Heart left ventricle (tissue), 16 donors: Measurements from ENCODE around the gene MKX. TPM values are rescaled to one million over a fixed set of nuclear protein-coding genes. Genes with fewer than 3 reads are reported as not detected.

Experiments
- ATAC-seq, 4 donors: fragments of 200-7000 bp; cut with Tn5 transposase; one replicate each; pipeline ENCODE4 v1.9.1; 2020 to 2022; ENCODE audit warnings: moderate library complexity in 4 of 4, mild to moderate bottlenecking in 3 of 4, moderate number of reproducible peaks in 1 of 4
- DNase-seq, 5 donors: peaks; one replicate each; pipeline ENCODE4 v3.0.0-alpha.2; 2020
- H3K27ac ChIP-seq, 12 donors: fragments of 200-600 bp; sonication (generic) in 4 of 12; one replicate each; pipeline versions ENCODE4 v1.5.0 to v1.8.0; 2016 to 2022; ENCODE audit warnings: mild to moderate bottlenecking in 2 of 12
- H3K27me3 ChIP-seq, 9 donors: fragments of 200-600 bp; sonication (generic) in 2 of 9; one replicate each; pipeline versions ENCODE4 v1.5.1 to v1.8.0; 2016 to 2022; ENCODE audit warnings: mild to moderate bottlenecking in 3 of 9
- H3K36me3 ChIP-seq, 9 donors: fragments of 200-600 bp; sonication (generic) in 2 of 9; one replicate each; pipeline versions ENCODE4 v1.5.0 to v1.8.0; 2018 to 2022; ENCODE audit warnings: mild to moderate bottlenecking in 2 of 9
- H3K4me1 ChIP-seq, 12 donors: fragments of 200-600 bp; sonication (generic) in 4 of 12; one replicate each; pipeline versions ENCODE4 v1.5.0 to v1.8.0; 2016 to 2022; ENCODE audit warnings: mild to moderate bottlenecking in 3 of 12
- H3K4me3 ChIP-seq, 12 donors: fragments of 200-600 bp; sonication (generic) in 4 of 12; one replicate each; pipeline versions ENCODE4 v1.5.0 to v1.8.0; 2017 to 2022; ENCODE audit warnings: mild to moderate bottlenecking in 9 of 12, moderate library complexity in 4 of 12
- H3K9me3 ChIP-seq, 12 donors: fragments of 200-600 bp; sonication (generic) in 4 of 12; one replicate each; pipeline versions ENCODE4 v1.5.0 to v1.8.0; 2016 to 2022; ENCODE audit warnings: mild to moderate bottlenecking in 1 of 12
- CTCF ChIP-seq, 12 donors: fragments of 200-600 bp; sonication (generic) in 4 of 12; IDR thresholded peaks; one replicate each; pipeline versions ENCODE4 v1.5.0 to v1.8.0; 2018 to 2022; ENCODE audit warnings: antibody characterized with exemption in 12 of 12, mild to moderate bottlenecking in 5 of 12
- POLR2A ChIP-seq, 2 donors: fragments of 450-650 bp; IDR thresholded peaks; one replicate each; pipeline ENCODE4 v1.6.1; 2017; ENCODE audit warnings: antibody characterized with exemption in 2 of 2, mild to moderate bottlenecking in 2 of 2, moderate library complexity in 2 of 2
- WGBS, 4 donors: extraction: QIAGEN DNeasy Blood & Tissue Kit in 2 of 4; methylation state at CpG; one replicate each; pipeline versions ENCODE4 v1.1.5 to v1.1.7; 2013 to 2018; 5-methylcytosine and 5-hydroxymethylcytosine counted together
- intact Hi-C, 10 donors: fragments of 100-400 bp; cut with DNase I; formaldehyde crosslinking; loops; one replicate each; pipeline versions ENCODE4 v1.11.1 to v1.14.2; 2022
- polyA plus RNA-seq, 2 donors: library from polyadenylated mRNA; stranded (reverse); fragments of 200-250 nt; gene quantifications; one replicate each; pipeline ENCODE4 v1.2.3, GENCODE V29; 2013
- total RNA-seq, 9 donors: library from RNA; depleted of rRNA in 2 of 9; stranded (reverse); fragments of >200 nt in 2 of 9; fragmentation: NEBNext Ultra II Directional in 3 of 9; extraction: Animal tissue kit (Norgen Biotek cat#: 25700) in 3 of 9; gene quantifications; one replicate each; pipeline versions ENCODE4 v1.1.0 to v1.2.4, GENCODE V29; 2016 to 2023
- donor health status: ischemic (EF 13 %, LVEDD 7.1; RV severe dilation, severe dysfunction).
- donor health status: healthy with polysubstance abuse.
- donor health status: DM: no; HTN: yes; CAD: no.
- donor health status: DM: no; HTN: no; CAD: no.
- donor health status: ischemic (EF 25% LVEDD 6.9; RV normal size, moderate dysfunction).
- donor health status: ischemic (EF 25% LVEDD 5.7; RV mildly dilated, moderate dysfunction).
- donor health status: healthy.
- donor health status: DM: yes; HTN: yes; CAD: no.
- donor health status: ischemic (EF 35%, LVEDD 5.7; RV mildly dilated, moderate dysfunction).
- donor health status: nonischemic (EF 11% LVEDD 7.7; RV severe dilation, severe dysfunction).
- donor health status: DM: yes; HTN: yes; CAD: no.
- donor health status: PGD.
- donor health status: ischemic (EF 29% LVEDD 5.4; RV normal size, mild dysfunction).
- donor health status: nonischemic (EF 23%, LVEDD 6.1; RV moderate dilation, normal function).

Gene MKX
- total and polyA plus RNA-seq, 11 donors = 0.06 to 1.5 (median 0.56) TPM; not detected in 4

- H3K9me3 ChIP-seq = no peaks in the 10 kb centered on the region
- no peak overlapping the region for H3K4me3 ChIP-seq
- TF ChIP-seq CTCF (IDR thresholded peaks at IDR 0.05) (no peak), POLR2A (IDR thresholded peaks at IDR 0.05) (no peak)
- H3K36me3 ChIP-seq = no peaks in the 10 kb centered on the region
- H3K27ac ChIP-seq = no peak overlapping the region
- DNase-seq (no peak), ATAC-seq (no peak)
- 77 to 83% (median 82%) methylated on average over 2 of the region's 2 CpGs for WGBS, 4 donors
- intact Hi-C loops = no loop called here
- H3K27me3 ChIP-seq = peaks cover 0 to 10% (median 0%) of the 10 kb centered on the region in 9 donors
- H3K4me1 ChIP-seq = no peaks in the 10 kb centered on the region
Observed at GRCh38 chr10:27770181-27770580, 24.6 kb upstream of the MKX start.

- DNase-seq = no peak
- H3K36me3 ChIP-seq = no peaks in the 10 kb centered on the region
Observed at GRCh38 chr10:27760867-27761266, 15.2 kb upstream of the MKX start.

GRCh38 chr10:27759483-27760272 lies 14.1 kb upstream of the MKX start:
- 62 to 75% (median 63%) methylated on average over 5 of the region's 5 CpGs for WGBS, 4 donors
- intact Hi-C loops = no loop called here
- Histone ChIP-seq H3K4me1 (no peaks in the 10 kb centered on the region), H3K36me3 (no peaks in the 10 kb centered on the region), H3K9me3 (no peaks in the 10 kb centered on the region), H3K27me3 (no peaks in the 10 kb centered on the region), H3K27ac (no peak overlapping the region), H3K4me3 (no peak overlapping the region)
- ATAC-seq (no peak), DNase-seq (no peak)
- TF ChIP-seq POLR2A (IDR thresholded peaks at IDR 0.05) (no peak), CTCF (IDR thresholded peaks at IDR 0.05) (peak in 1 of 12 donors; percentile 17)

More at GRCh38 chr10:27760867-27761266, 15.2 kb upstream of the MKX start:
- Histone ChIP-seq H3K4me3 (no peak overlapping the region), H3K27ac (no peak overlapping the region), H3K4me1 (no peaks in the 10 kb centered on the region), H3K27me3 (no peaks in the 10 kb centered on the region), H3K9me3 (no peaks in the 10 kb centered on the region)
- intact Hi-C loops = no loop called here
- WGBS, 4 donors = 84 to 91% (median 89%) methylated on average over 5 of the region's 5 CpGs
- TF ChIP-seq POLR2A (IDR thresholded peaks at IDR 0.05) (no peak), CTCF (IDR thresholded peaks at IDR 0.05) (no peak)
- no peak for ATAC-seq

- intact Hi-C loops = no loop called here
- Histone ChIP-seq H3K4me3 (no peak overlapping the region), H3K9me3 (no peaks in the 10 kb centered on the region), H3K27ac (no peak overlapping the region), H3K4me1 (no peaks in the 10 kb centered on the region), H3K36me3 (no peaks in the 10 kb centered on the region), H3K27me3 (peaks cover 0 to 45% (median 8%) of the 10 kb centered on the region in 9 donors)
- DNase-seq = no peak
- WGBS, 4 donors = 61 to 86% (median 73%) methylated on average over 3 of the region's 3 CpGs
- ATAC-seq = no peak
- no peak for TF ChIP-seq CTCF (IDR thresholded peaks at IDR 0.05)
- no peak for TF ChIP-seq POLR2A (IDR thresholded peaks at IDR 0.05)
Observed at GRCh38 chr10:27752673-27753237, 7.1 kb upstream of the MKX start.
